Stimulated activated CD8-positive, alpha-beta memory T cell treated with anti-CD3 and anti-CD28 coated beads, Interleukin-15, amount 100 ng/mL, for 4 hours (primary cell): Measurements from ENCODE around the gene CA11.

ENCODE experiments used
- DNase-seq, 2 donors: peaks; one replicate each; pipeline ENCODE4 v3.0.0-alpha.2; 2020; ENCODE audit warnings: low read depth in 2 of 2

Gene CA11

GRCh38 chr19:48613852-48614435, 32.0 kb downstream of the CA11 start:
- DNase-seq = no peak

GRCh38 chr19:48613024-48613851, 32.7 kb downstream of the CA11 start:
- DNase-seq = no peak

GRCh38 chr19:48611872-48612271, 34.1 kb downstream of the CA11 start:
- no peak for DNase-seq

GRCh38 chr19:48609571-48610108, 36.3 kb downstream of the CA11 start:
- DNase-seq = no peak

GRCh38 chr19:48608798-48609263, 37.2 kb downstream of the CA11 start:
- no peak for DNase-seq

GRCh38 chr19:48607359-48607755, 38.6 kb downstream of the CA11 start:
- no peak for DNase-seq

- no peak for DNase-seq
Measured at GRCh38 chr19:48606463-48607358, 39.3 kb downstream of the CA11 start, which contains the start of gene SPACA4. TSS of gene SPACA4 (plus strand) at chr19:48606742. CDS start at chr19:48606979, 237 bp downstream.

- DNase-seq = no peak
Measured at GRCh38 chr19:48603850-48604249, 42.1 kb downstream of the CA11 start.

- no peak for DNase-seq
Measured at GRCh38 chr19:48603449-48603848, 42.5 kb downstream of the CA11 start.

GRCh38 chr19:48603001-48603400, 43.0 kb downstream of the CA11 start:
- DNase-seq = no peak

- no peak for DNase-seq
Measured at GRCh38 chr19:48600679-48601417, 45.1 kb downstream of the CA11 start.

GRCh38 chr19:48598996-48599700, 46.8 kb downstream of the CA11 start:
- DNase-seq = no peak

- no peak for DNase-seq
Measured at GRCh38 chr19:48596679-48597465, 49.1 kb downstream of the CA11 start.

- no peak for DNase-seq
Measured at GRCh38 chr19:48596237-48596636, 49.8 kb downstream of the CA11 start.

GRCh38 chr19:48595833-48596232, 50.2 kb downstream of the CA11 start:
- no peak for DNase-seq

GRCh38 chr19:48595171-48595570, 50.8 kb downstream of the CA11 start:
- no peak for DNase-seq

GRCh38 chr19:48591021-48591420, 55.0 kb downstream of the CA11 start:
- DNase-seq = no peak

GRCh38 chr19:48588670-48589401, 57.2 kb downstream of the CA11 start:
- peak; percentile 55 to 60 for DNase-seq
